T-helper 2 cell (primary cell): ENCODE measurements around the gene PAN3.

Source experiments
- DNase-seq, 5 experiments: peaks; one replicate each; pipeline versions ENCODE4 v3.0.0 to v3.0.0-alpha.2; 2012 to 2022

Gene PAN3

DNA sequence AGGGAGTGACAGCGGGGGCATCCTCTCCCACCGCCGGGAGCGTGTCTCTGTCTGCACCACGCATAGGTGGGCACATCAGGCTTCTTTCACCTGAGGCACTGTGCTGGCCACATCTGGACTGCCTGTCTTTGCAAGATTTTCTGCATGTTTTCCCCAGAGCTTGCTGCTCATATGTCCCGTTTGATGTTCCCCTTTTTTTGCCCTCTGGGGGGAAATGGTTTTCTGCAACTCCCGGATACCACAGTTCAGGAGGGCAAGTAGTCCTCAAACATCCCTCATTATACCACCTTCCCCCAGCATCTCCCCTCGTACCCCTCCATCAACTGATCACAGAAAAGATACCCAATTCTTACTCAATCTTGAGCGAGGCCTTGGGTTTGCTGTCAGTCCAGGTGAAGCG, 168.0 kb downstream of the PAN3 start:
- DNase-seq = no peak

GRCh38 chr13:28313579-28313978, 175.2 kb downstream of the PAN3 start:
- DNase-seq = peak in 1 of 5 experiments; percentile 49

GRCh38 chr13:28314879-28315278, 176.5 kb downstream of the PAN3 start:
- no peak for DNase-seq

GRCh38 chr13:28316129-28316528, 177.8 kb downstream of the PAN3 start:
- no peak for DNase-seq

DNA sequence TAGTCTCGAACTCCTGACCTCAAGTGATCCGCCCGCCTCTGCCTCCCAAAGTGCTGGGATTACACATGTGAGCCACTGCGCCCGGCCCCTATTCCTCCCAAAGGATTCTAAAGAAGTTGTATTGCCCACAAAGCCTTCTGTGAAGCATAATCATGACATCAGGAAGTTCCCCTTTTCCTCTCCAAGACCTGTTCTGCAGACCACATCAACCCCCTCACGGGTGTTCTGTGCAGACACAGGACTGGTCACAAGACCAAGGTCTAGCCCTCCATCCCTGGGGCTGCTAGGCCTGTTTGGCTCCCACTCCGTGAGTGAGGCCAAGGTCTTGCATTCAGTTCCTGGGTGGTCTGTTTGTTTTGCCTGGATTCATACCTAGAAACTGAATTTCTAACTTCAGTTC, 178.5 kb downstream of the PAN3 start:
- no peak for DNase-seq

DNA sequence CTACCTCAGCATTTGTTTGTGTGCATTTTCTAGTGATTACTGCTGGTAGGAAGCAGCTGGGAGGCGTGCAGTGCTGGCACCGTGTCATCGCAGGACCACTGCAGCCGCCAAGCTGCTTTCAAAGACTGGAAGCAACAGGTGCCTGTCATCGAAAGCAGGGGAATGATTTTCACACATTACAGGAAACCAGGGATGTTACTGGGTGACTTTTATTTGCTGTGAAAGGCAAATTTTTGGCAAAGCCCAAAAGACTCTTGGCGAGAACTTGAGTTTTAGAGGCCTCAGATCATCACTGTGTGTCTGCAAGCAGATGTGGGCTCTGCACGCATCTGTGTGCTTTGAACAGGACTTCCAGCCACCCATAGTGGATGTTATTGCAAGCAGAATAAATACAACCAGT, 180.2 kb downstream of the PAN3 start:
- DNase-seq = no peak

GRCh38 chr13:28319528-28319927, 181.2 kb downstream of the PAN3 start:
- no peak for DNase-seq

- no peak for DNase-seq
Measured at GRCh38 chr13:28320209-28320608, 181.9 kb downstream of the PAN3 start.

- no peak for DNase-seq
Measured at GRCh38 chr13:28320884-28321574, 182.7 kb downstream of the PAN3 start.

DNA sequence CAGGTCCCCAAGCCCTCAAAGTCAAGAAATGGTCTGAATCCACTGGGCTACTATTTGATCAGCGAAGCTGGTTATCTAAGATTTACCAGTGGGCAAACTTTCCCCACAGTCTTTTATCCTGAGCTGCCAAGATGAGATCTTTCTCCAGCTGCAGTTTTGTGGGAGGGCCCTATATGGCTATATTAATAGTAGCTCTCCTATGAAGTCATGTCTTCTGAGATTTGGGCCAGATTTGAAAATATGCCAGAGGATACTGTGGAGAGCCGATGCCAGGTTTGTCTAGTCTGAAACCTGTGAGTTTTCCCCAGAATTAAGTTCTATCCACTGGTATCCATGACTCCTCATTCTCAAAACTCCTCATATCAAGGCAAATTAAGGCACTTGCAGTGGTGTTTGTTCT, 183.4 kb downstream of the PAN3 start:
- no peak for DNase-seq

GRCh38 chr13:28322256-28322905, 184.0 kb downstream of the PAN3 start:
- DNase-seq = no peak

- DNase-seq = peak in 3 of 5 experiments; percentile 7 to 63 (median 7)
Measured at GRCh38 chr13:28324181-28324789, 185.9 kb downstream of the PAN3 start.

GRCh38 chr13:28325022-28325421, 186.7 kb downstream of the PAN3 start:
- no peak for DNase-seq

DNA sequence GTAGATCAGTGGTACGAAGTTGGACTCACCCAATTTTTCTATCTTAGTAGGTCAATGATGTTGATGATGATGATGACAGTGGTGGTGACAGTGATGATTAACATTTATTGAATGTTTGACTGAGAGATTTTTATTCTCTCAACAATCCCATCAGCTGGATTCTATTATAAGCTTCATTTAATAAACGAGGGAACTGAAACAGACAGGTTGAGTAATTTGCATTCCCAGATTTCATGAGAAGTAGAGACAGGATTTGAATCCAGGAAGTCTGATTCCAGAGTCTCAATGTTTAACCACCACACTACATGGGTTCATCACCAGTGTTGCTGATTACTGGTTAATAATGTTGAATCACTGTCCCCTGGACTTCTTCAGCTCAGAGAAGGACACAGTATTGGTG, 187.7 kb downstream of the PAN3 start:
- no peak for DNase-seq

DNA sequence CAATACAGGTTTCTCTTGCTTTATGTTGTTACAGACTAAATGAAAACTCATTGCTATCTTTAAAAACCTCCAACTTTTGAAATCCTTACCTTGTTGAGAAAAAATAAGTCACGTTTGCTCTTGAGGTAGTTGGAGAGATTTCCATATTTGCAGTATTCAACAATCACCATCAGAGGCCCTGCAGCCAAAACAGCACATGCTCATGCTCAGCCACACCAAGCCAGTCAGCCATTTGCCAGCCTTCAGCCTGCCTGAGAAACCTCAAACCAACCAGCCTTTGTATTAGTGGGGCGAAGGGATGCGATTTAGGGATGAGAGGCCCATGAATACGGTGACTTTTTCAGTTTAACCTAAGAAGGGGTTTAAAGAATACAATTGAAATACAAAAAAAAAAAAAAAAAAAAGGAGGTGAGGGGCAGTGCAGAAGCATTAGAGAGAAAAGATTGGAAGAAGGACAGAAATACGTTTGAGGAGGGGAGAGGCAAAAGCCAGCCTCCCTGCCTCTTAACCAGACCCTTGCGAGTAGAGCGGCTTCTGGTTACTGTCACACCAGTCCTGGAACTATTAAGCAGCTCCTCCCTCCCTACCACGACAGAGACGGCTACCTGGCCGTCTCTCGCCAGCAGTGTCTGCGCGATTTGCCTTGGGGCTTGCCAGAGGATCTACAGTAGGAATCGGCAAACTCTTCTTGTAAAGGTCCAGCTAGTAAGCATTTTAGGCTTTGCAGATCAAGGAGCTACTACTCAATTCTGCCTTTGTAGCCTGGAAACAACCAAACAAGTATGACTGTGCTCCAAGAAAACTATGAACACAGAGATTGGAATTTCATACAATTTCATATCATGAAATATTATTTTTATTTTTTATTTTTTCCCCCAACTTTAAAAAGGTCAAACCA, 189.3 kb downstream of the PAN3 start:
- DNase-seq = no peak

DNA sequence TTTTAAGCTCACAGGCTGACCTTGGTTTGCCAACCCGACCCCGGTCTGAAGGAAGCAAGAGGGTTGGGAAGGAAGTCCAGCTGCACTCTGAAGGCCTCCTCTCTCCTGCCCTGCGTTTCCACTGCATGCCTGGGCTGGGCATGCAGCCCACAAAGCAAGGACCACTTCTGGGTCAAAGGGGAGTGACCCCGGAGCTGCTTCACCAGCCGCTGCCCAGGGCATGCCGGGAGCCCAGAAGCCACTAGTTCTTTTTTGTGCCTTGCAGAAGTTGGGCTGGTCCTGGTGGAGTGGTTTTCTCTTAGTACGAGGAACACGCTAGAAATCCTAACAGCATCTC, 189.9 kb downstream of the PAN3 start:
- DNase-seq = no peak

GRCh38 chr13:28329395-28330158, 191.2 kb downstream of the PAN3 start:
- DNase-seq = no peak

GRCh38 chr13:28333204-28333881, 195.0 kb downstream of the PAN3 start:
- DNase-seq = no peak

GRCh38 chr13:28336193-28336657, 197.9 kb downstream of the PAN3 start:
- DNase-seq = no peak

GRCh38 chr13:28337166-28338005, 199.0 kb downstream of the PAN3 start:
- DNase-seq = no peak
